OCI-LY3 (cell line): ENCODE results near the gene SMC1B.

Experiments
- H2AFZ ChIP-seq: fragments of 200-600, 300-600 bp; shearing (Covaris generic); 2 replicates; pipeline ENCODE4 v1.6.0; 2014; ENCODE audit warnings: antibody characterized with exemption, low read depth, low read length
- H3K27ac ChIP-seq: fragments of 200-600, 300-600 bp; sonication (generic); 2 replicates; pipeline ENCODE4 v1.5.1; 2014; ENCODE audit warnings: mild to moderate bottlenecking, low read length, moderate library complexity, mixed read lengths
- H3K27me3 ChIP-seq: fragments of 200-600, 300-600 bp; sonication (generic); 2 replicates; pipeline ENCODE4 v1.6.1; 2014; ENCODE audit warnings: low read depth, low read length, mixed read lengths
- H3K36me3 ChIP-seq: fragments of 200-600, 300-600 bp; sonication (generic); replicated peaks from 2 replicates; pipeline ENCODE3; 2014; ENCODE audit warnings: low read depth, low read length, mixed read lengths
- H3K4me1 ChIP-seq: fragments of 300-600, 200-600 bp; sonication (generic); 2 replicates; pipeline ENCODE4 v1.6.1; 2014; ENCODE audit warnings: low read length, mixed read lengths
- H3K4me2 ChIP-seq: fragments of 200-600, 300-600 bp; sonication (generic); 2 replicates; pipeline ENCODE4 v1.6.1; 2014; ENCODE audit warnings: low read length, mixed read lengths
- H3K4me3 ChIP-seq: fragments of 300-600, 200-600 bp; sonication (generic); 2 replicates; pipeline ENCODE4 v1.5.1; 2014; ENCODE audit warnings: antibody characterized with exemption, mild to moderate bottlenecking, low read length, moderate library complexity
- H3K79me2 ChIP-seq: fragments of 300-600, 200-600 bp; shearing (Covaris generic); 2 replicates; pipeline ENCODE4 v1.6.1; 2014; ENCODE audit warnings: mild to moderate bottlenecking, low read length, mixed read lengths
- H3K9ac ChIP-seq: fragments of 300-600, 200-600 bp; shearing (Covaris generic); 2 replicates; pipeline ENCODE4 v1.6.0; 2014; ENCODE audit warnings: mild to moderate bottlenecking, low read length, moderate library complexity
- H3K9me3 ChIP-seq: fragments of 200-600, 300-600 bp; shearing (Covaris generic); 2 replicates; pipeline ENCODE4 v1.6.1; 2014; ENCODE audit warnings: low read length, mixed read lengths; ENCODE audit not compliant: insufficient read depth
- H4K20me1 ChIP-seq: fragments of 200-600, 300-600 bp; sonication (generic); 2 replicates; pipeline ENCODE4 v1.6.1; 2016; ENCODE audit warnings: low read length, mixed read lengths; ENCODE audit not compliant: insufficient read depth
- CTCF ChIP-seq: fragments of 200-600, 300-600 bp; sonication (generic); IDR thresholded peaks from 2 replicates; pipeline ENCODE4 v1.5.1; 2014; ENCODE audit warnings: antibody characterized with exemption, low read length, low read depth
- EZH2phosphoT487 ChIP-seq: fragments of 200-600 bp; shearing (Covaris generic); IDR thresholded peaks from 2 replicates; pipeline ENCODE4 v1.6.1; 2018; ENCODE audit warnings: antibody characterized with exemption, mixed run types, low read depth

The SMC1B gene

GRCh38 chr22:45304971-45305370 is 108.4 kb downstream of the SMC1B start:
- TF ChIP-seq EZH2phosphoT487 (no peak), CTCF (no peak)

GRCh38 chr22:45303181-45303580 is 110.2 kb downstream of the SMC1B start:
- peaks cover 16% of the 10 kb centered on the region for H3K4me1 ChIP-seq
- H3K4me3 ChIP-seq = no peak overlapping the region
- H3K4me2 ChIP-seq = peak overlapping the region; percentile 2; the same call in 1 of the 2 replicates
- H3K27ac ChIP-seq = no peak overlapping the region
- H3K9me3 ChIP-seq = no peaks in the 10 kb centered on the region
- H3K79me2 ChIP-seq = no peaks in the 10 kb centered on the region
- no peak overlapping the region for H2AFZ ChIP-seq
- H3K36me3 ChIP-seq = no peaks in the 10 kb centered on the region
- no peak overlapping the region for H3K9ac ChIP-seq
- no peaks in the 10 kb centered on the region for H3K27me3 ChIP-seq
- TF ChIP-seq CTCF = no peak
- TF ChIP-seq EZH2phosphoT487 = no peak
- no peaks in the 10 kb centered on the region for H4K20me1 ChIP-seq

More at GRCh38 chr22:45304971-45305370, 108.4 kb downstream of the SMC1B start:
- no peak overlapping the region for H2AFZ ChIP-seq
- no peaks in the 10 kb centered on the region for H4K20me1 ChIP-seq
- no peak overlapping the region for H3K9ac ChIP-seq
- H3K27me3 ChIP-seq = no peaks in the 10 kb centered on the region
- no peak overlapping the region for H3K4me3 ChIP-seq
- H3K9me3 ChIP-seq = no peaks in the 10 kb centered on the region
- H3K4me2 ChIP-seq = no peak overlapping the region
- peaks cover 26% of the 10 kb centered on the region for H3K4me1 ChIP-seq
- no peak overlapping the region for H3K27ac ChIP-seq
- no peaks in the 10 kb centered on the region for H3K36me3 ChIP-seq
- peaks cover 1% of the 10 kb centered on the region for H3K79me2 ChIP-seq

- Histone ChIP-seq H2AFZ (no peak overlapping the region), H3K27ac (no peak overlapping the region), H3K9me3 (no peaks in the 10 kb centered on the region), H3K4me2 (peak overlapping the region; percentile 2; the same call in 1 of the 2 replicates), H3K36me3 (no peaks in the 10 kb centered on the region), H3K4me3 (no peak overlapping the region), H3K79me2 (no peaks in the 10 kb centered on the region), H3K4me1 (peaks cover 16% of the 10 kb centered on the region), H3K27me3 (no peaks in the 10 kb centered on the region), H3K9ac (no peak overlapping the region), H4K20me1 (no peaks in the 10 kb centered on the region)
- TF ChIP-seq CTCF (no peak), EZH2phosphoT487 (no peak)
Observed at GRCh38 chr22:45302751-45303150, 110.6 kb downstream of the SMC1B start.

- no peak overlapping the region for H2AFZ ChIP-seq
Observed at GRCh38 chr22:45298934-45299505, 114.4 kb downstream of the SMC1B start.

More at GRCh38 chr22:45298934-45299505, 114.4 kb downstream of the SMC1B start:
- Histone ChIP-seq H3K9ac (no peak overlapping the region), H3K79me2 (no peaks in the 10 kb centered on the region), H4K20me1 (no peaks in the 10 kb centered on the region), H3K9me3 (no peaks in the 10 kb centered on the region), H3K4me1 (peaks cover 22% of the 10 kb centered on the region), H3K27me3 (no peaks in the 10 kb centered on the region), H3K27ac (no peak overlapping the region), H3K4me2 (no peak overlapping the region), H3K36me3 (no peaks in the 10 kb centered on the region), H3K4me3 (no peak overlapping the region)
- no peak for TF ChIP-seq EZH2phosphoT487
- TF ChIP-seq CTCF = no peak
